Skeletal muscle satellite cell (primary cell): ENCODE results near the gene METTL27.
A peak's percentile ranks its signal among the peaks of the same experiment; 100 is the strongest.

Source experiments
- H3K27me3 ChIP-seq: 2 replicates; pipeline ENCODE4 v1.7.0; 2013; ENCODE audit warnings: low read length; ENCODE audit not compliant: control insufficient read depth, insufficient read depth
- H3K36me3 ChIP-seq: 2 replicates; pipeline ENCODE4 v1.7.0; 2013; ENCODE audit warnings: mild to moderate bottlenecking, control low read depth, low read length; ENCODE audit not compliant: insufficient read depth
- H3K4me1 ChIP-seq: 2 replicates; pipeline ENCODE4 v1.7.0; 2013; ENCODE audit warnings: low read length; ENCODE audit not compliant: control insufficient read depth, insufficient read depth
- H3K4me2 ChIP-seq: 2 replicates; pipeline ENCODE4 v1.7.0; 2013; ENCODE audit warnings: mild to moderate bottlenecking, low read length
- H3K4me3 ChIP-seq: 2 replicates; pipeline ENCODE4 v1.7.0; 2013; ENCODE audit warnings: low read length
- H3K9ac ChIP-seq: 2 replicates; pipeline ENCODE4 v1.7.0; 2013; ENCODE audit warnings: mild to moderate bottlenecking, low read depth, low read length, moderate library complexity
- H3K9me3 ChIP-seq: replicated peaks from 2 replicates; pipeline ENCODE4 v1.7.0; 2013; ENCODE audit warnings: mild to moderate bottlenecking, control low read depth, low read length

The METTL27 gene

DNA sequence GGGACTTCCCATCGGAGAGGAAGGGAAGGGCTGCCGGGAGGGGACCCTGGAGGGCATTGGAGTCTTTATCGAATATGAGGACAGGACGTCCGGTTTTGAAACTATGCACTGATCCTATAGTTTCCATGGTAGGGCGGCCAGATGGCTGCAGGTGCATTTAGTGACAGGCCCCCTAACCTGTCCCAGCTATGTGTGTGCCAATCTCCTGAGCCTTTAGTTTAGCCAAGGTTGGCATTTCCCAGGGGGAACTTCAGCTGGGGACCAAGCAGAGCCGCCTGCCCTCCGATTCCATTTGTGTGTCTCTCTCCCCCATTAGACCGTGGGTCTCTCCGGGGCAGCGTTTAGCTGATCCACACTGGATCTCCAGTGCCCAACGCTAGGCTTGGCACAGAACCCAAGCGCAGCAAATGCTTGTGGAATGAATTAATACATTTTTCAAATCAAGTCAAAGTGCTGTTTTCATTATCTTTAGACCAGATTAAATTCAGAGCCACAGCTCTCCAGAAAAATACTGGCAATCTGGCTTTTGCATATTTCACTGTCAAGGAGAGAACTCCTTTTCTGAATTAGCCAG is 38.5 kb upstream of the METTL27 start:
- H3K27me3 ChIP-seq = peaks cover 27% of the 10 kb centered on the region
- H3K4me2 ChIP-seq = peak overlapping the region; percentile 7
- no peak overlapping the region for H3K9ac ChIP-seq
- peaks cover 16% of the 10 kb centered on the region for H3K4me1 ChIP-seq
- H3K9me3 ChIP-seq = no peaks in the 10 kb centered on the region
- no peak overlapping the region for H3K4me3 ChIP-seq
- H3K36me3 ChIP-seq = no peaks in the 10 kb centered on the region

- Histone ChIP-seq H3K36me3 (no peaks in the 10 kb centered on the region), H3K4me1 (peaks cover 16% of the 10 kb centered on the region), H3K9me3 (no peaks in the 10 kb centered on the region), H3K4me3 (no peak overlapping the region), H3K9ac (no peak overlapping the region), H3K4me2 (peak overlapping the region; percentile 7), H3K27me3 (peaks cover 27% of the 10 kb centered on the region)
These were observed 37.8 kb upstream of the METTL27 start for GRCh38 chr7:73879977-73880681.

GRCh38 chr7:73876973-73877372 is 34.7 kb upstream of the METTL27 start:
- no peaks in the 10 kb centered on the region for H3K9me3 ChIP-seq
- peaks cover 32% of the 10 kb centered on the region for H3K27me3 ChIP-seq
- no peaks in the 10 kb centered on the region for H3K36me3 ChIP-seq
- H3K4me2 ChIP-seq = no peak overlapping the region
- H3K4me1 ChIP-seq = peaks cover 16% of the 10 kb centered on the region
- H3K9ac ChIP-seq = no peak overlapping the region
- H3K4me3 ChIP-seq = no peak overlapping the region

- peaks cover 29% of the 10 kb centered on the region for H3K27me3 ChIP-seq
- H3K4me2 ChIP-seq = no peak overlapping the region
- no peaks in the 10 kb centered on the region for H3K36me3 ChIP-seq
- peaks cover 16% of the 10 kb centered on the region for H3K4me1 ChIP-seq
- H3K4me3 ChIP-seq = no peak overlapping the region
- no peak overlapping the region for H3K9ac ChIP-seq
- no peaks in the 10 kb centered on the region for H3K9me3 ChIP-seq
These were observed 34.0 kb upstream of the METTL27 start for GRCh38 chr7:73876361-73876760.

DNA sequence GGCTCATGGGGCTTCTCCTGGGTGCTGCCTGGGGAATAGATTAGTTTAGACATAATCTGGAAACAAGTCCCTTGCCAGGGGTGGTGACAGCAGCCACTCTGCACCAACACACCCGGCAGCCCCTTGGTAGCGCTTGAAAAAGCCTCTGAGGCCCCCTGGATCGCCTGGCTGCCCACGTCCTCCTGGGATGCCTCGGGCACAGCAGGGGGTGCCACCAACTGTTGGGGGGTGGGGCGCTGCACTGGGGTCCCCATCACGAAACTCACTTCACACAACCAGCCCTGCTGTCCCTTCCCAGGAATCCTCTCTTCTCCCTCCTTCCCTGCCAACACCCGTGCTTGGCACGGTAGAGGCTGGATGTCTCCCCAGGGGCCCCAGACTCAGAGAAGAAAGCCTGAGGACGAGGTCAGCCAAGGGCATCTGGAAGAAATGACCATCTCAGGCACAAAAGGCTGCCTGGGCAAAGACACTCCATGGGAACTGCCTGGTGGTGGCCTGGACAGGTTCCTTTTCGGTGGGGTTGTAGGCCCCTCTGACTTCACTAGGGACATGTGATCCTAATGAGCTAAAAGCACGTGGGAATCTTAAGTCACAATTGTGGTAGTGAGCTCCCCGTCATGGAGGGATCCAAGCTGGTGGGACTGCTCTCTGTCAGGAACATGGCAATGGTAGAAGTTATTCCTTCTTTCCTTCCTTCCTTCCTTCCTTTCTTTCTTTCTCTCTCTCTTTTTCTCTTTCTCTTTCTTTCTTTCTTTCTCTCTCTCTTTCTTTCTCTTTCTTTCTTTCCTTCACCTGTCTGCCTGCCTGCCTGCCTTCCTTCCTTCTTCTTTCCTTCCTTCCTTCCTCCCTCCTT is 30.0 kb upstream of the METTL27 start:
- H3K4me1 ChIP-seq = no peaks in the 10 kb centered on the region
- H3K4me3 ChIP-seq = no peak overlapping the region
- H3K9me3 ChIP-seq = no peaks in the 10 kb centered on the region
- H3K4me2 ChIP-seq = no peak overlapping the region
- H3K27me3 ChIP-seq = peaks cover 19% of the 10 kb centered on the region
- no peak overlapping the region for H3K9ac ChIP-seq
- H3K36me3 ChIP-seq = no peaks in the 10 kb centered on the region

DNA sequence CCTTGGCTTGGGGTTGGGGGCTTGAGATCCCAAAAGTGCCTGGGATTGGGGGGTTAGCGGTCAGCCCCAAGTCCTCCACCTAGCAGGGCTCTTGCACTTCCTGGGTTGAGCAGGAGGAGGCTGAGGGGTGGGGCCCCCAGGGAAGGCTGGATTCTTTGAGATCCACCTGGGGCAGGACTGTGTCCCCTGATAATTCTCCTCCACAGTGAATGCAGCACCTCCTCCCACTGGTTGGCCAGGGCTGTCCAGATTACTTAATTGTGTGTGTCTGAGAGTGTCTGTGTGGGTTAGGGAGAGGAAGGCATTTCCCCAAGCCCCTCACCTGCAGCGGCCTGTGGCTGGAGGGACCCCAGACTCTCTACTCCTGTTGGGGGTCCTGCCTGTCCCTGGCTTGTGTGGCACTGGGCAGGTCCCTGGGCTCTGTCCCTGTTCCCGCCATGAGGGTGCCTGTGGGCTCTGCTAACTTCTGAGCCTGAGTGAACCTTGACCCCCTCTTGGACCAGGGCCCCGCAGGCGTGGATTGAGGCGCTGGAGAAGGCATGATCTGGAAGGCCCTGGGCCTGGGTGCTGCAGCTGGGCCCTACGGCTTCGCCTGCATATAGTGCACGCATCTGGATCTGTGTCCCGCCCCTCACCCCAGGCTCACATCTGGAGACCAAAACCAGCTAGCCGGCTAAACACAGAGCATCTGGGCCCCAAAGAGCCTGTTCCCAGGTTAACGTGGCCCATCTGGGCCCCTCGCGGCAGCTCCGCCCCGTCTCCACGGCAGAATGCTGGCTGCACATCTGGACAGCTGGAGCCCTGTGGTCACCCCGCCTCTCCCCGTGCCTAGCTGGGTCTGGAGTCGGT is 29.1 kb upstream of the METTL27 start:
- H3K9ac ChIP-seq = no peak overlapping the region
- H3K9me3 ChIP-seq = no peaks in the 10 kb centered on the region

DNA sequence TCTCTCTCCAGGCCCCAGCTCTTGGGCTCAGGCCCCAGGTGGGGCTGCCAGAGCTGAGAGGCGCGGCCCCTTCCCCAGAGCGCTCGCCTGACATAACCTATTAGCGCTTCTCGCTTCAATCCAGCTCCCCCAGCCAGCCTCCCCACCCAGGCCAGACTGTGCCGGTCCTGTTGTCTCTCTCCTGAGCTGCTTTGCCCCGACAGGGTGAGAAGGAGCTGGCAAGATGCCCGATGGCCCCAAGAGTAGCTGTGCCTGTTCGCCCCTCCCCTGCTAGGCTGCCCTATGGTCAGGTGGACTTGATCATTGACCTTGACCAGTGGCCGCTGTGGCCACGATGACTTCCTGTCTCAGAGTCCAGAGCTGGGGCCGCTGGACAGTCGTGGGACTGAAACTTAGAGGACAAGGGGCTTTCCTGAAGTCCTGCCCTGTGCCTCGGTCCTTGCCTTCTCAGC is 27.8 kb upstream of the METTL27 start:
- H3K4me3 ChIP-seq = no peak overlapping the region
- H3K4me2 ChIP-seq = no peak overlapping the region
- no peak overlapping the region for H3K9ac ChIP-seq
- H3K9me3 ChIP-seq = no peaks in the 10 kb centered on the region
- no peaks in the 10 kb centered on the region for H3K4me1 ChIP-seq
- no peaks in the 10 kb centered on the region for H3K36me3 ChIP-seq
- H3K27me3 ChIP-seq = peaks cover 14% of the 10 kb centered on the region

More for the DNA sequence above, 29.1 kb upstream of the METTL27 start:
- Histone ChIP-seq H3K4me2 (no peak overlapping the region), H3K4me1 (no peaks in the 10 kb centered on the region), H3K27me3 (peaks cover 17% of the 10 kb centered on the region), H3K4me3 (no peak overlapping the region), H3K36me3 (no peaks in the 10 kb centered on the region)

DNA sequence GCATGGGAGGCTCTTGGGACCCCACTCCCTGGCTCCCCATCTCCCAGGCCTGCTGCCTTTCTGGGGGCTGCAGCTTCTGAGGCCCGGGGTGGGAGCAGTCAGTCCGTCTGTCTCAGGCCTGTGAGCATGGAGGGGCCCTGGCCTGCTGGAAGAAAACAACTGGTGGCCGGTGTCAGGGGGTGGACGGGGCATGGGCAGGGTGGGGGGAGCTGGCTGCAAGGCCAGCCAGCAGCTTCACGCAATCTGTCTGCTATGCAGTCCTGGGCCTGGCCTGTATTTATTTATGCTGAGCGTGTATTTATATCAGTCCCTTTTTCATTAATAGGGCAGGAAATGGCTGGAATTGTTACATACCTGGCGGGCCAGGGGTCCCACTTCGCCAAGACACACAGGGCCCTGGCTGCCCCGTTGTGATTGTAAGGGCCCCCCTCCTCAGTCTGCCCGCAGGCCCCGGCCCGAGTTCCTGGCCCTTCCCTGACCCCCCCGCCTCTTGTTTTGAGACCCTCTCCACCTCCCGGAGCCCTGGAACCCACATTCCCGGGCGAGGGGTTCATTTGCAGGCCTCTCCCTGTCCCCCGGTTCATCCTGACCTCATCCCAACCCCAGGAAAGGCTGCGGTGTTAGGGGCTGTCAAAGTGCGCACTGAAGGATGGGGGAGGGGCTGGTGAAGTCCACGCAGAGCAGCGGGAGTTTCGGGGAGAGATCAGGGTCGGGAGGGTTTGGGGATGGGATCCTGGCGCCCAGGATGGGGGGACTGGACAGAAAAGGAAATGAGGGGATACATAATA is 26.9 kb upstream of the METTL27 start:
- Histone ChIP-seq H3K4me3 (no peak overlapping the region), H3K4me1 (no peaks in the 10 kb centered on the region), H3K36me3 (no peaks in the 10 kb centered on the region)

GRCh38 chr7:73866446-73866767 is 24.1 kb upstream of the METTL27 start:
- Histone ChIP-seq H3K27me3 (peaks cover 5% of the 10 kb centered on the region), H3K9ac (no peak overlapping the region), H3K4me2 (no peak overlapping the region), H3K4me3 (no peak overlapping the region), H3K9me3 (no peaks in the 10 kb centered on the region), H3K4me1 (no peaks in the 10 kb centered on the region), H3K36me3 (no peaks in the 10 kb centered on the region)

More for the DNA sequence above, 26.9 kb upstream of the METTL27 start:
- no peaks in the 10 kb centered on the region for H3K9me3 ChIP-seq
- peaks cover 14% of the 10 kb centered on the region for H3K27me3 ChIP-seq
- H3K4me2 ChIP-seq = no peak overlapping the region
- H3K9ac ChIP-seq = no peak overlapping the region

DNA sequence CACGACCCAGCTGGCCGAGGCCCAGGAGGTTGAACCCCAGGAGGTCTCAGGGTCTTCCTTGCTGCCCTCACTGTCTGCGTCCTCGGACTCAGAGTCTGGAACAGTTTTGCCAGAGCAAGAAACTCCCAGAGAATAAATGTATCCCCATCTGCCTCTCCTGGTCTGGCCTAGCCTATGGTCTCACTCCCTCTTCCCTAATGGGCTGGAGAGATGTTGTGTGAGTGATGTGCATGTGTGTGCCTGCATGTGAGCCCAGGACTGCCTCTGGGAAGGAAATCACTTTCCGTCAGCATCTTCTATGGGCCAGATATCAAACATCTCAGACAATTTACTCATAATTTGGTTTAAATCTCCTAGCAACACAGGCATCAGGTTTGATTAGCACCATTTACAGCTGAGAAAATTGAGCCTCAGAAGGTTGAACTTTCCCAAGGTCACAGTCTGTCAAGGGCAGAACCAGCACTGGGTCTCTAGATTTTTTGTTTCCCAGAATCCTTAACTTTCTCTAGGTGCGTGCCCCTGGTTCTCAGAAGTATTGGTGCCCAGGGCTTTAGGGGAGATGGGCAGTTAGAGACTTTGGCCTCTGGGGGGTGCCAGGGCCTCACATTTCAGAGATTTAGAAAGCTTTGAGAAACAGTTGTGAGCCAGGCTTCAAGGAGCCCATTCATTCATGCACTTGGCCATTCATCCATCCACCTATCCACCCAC is 23.6 kb upstream of the METTL27 start:
- Histone ChIP-seq H3K9ac (no peak overlapping the region), H3K4me3 (no peak overlapping the region), H3K27me3 (peaks cover 5% of the 10 kb centered on the region), H3K4me1 (no peaks in the 10 kb centered on the region), H3K4me2 (no peak overlapping the region), H3K36me3 (no peaks in the 10 kb centered on the region), H3K9me3 (no peaks in the 10 kb centered on the region)
